GM12878 (cell line): ENCODE results near the gene ABI2.

ENCODE experiments used
- BCL11A ChIP-seq: IDR thresholded peaks from 2 replicates; pipeline ENCODE4 v1.6.1; 2011; ENCODE audit warnings: low read depth, low read length
- EP300 ChIP-seq, 2 experiments: fragments of 150-350 bp in 1 of 2; IDR thresholded peaks; 2 replicates each; pipeline ENCODE4 v1.6.1; 2011 to 2012; ENCODE audit warnings: low read depth in 2 of 2, low read length in 2 of 2, borderline replicate concordance in 1 of 2, improper control_type of control experiment in 1 of 2, inconsistent platforms in 1 of 2; ENCODE audit not compliant: control insufficient read depth in 1 of 2
- HCFC1 ChIP-seq: fragments of 150-350 bp; IDR thresholded peaks from 2 replicates; pipeline ENCODE4 v1.6.1; 2014; ENCODE audit warnings: low read length
- MTA3 ChIP-seq: IDR thresholded peaks from 2 replicates; pipeline ENCODE4 v1.6.1; 2012; ENCODE audit warnings: low read length, inconsistent platforms, borderline replicate concordance
- MYB ChIP-seq: fragments of 150-350 bp; IDR thresholded peaks from 2 replicates; pipeline ENCODE4 v1.6.1; 2014; ENCODE audit warnings: mild to moderate bottlenecking, low read depth, low read length, borderline replicate concordance
- NKRF ChIP-seq: fragments of 450-650 bp; conservative IDR thresholded peaks from 2 replicates; pipeline ENCODE4 v1.6.1; 2017; ENCODE audit warnings: mild to moderate bottlenecking, moderate library complexity
- POLR2A ChIP-seq: IDR thresholded peaks from 2 replicates; pipeline ENCODE4 v1.6.1; 2011; ENCODE audit warnings: low read depth, mild to moderate bottlenecking, low read length
- RAD21 ChIP-seq: IDR thresholded peaks from 2 replicates; pipeline ENCODE4 v1.6.1; 2011; ENCODE audit warnings: mild to moderate bottlenecking, low read depth, low read length, moderate library complexity; ENCODE audit not compliant: insufficient read depth
- RFX5 ChIP-seq: IDR thresholded peaks from 2 replicates; pipeline ENCODE4 v1.6.1; 2011; ENCODE audit warnings: low read depth, low read length, improper control_type of control experiment
- SP1 ChIP-seq: IDR thresholded peaks from one replicate; pipeline ENCODE4 v1.6.1; 2011; ENCODE audit warnings: low read depth, low read length
- STAT3 ChIP-seq: IDR thresholded peaks from 2 replicates; pipeline ENCODE4 v1.6.1; 2011; ENCODE audit warnings: low read depth, low read length, improper control_type of control experiment
- TCF7 ChIP-seq: IDR thresholded peaks from 2 replicates; pipeline ENCODE4 v1.6.1; 2014; ENCODE audit warnings: antibody characterized with exemption, borderline replicate concordance
- ZNF217 ChIP-seq: fragments of 450-650 bp; IDR thresholded peaks from 2 replicates; pipeline ENCODE4 v1.6.1; 2017; ENCODE audit warnings: antibody characterized with exemption, mild to moderate bottlenecking
- TF ChIP-seq, protein P1 (sequence below), 3 experiments: IDR thresholded peaks in 2 of 3; conservative IDR thresholded peaks in 1 of 3; 2 replicates each; pipeline ENCODE4 v1.5.1; 2011; ENCODE audit warnings: low read depth in 3 of 3, low read length in 3 of 3, mild to moderate bottlenecking in 3 of 3, control low read depth in 2 of 3, moderate library complexity in 2 of 3, inconsistent platforms in 1 of 3, mixed read lengths in 1 of 3; ENCODE audit not compliant: control insufficient read depth in 2 of 3, insufficient read depth in 1 of 3; ENCODE audit errors: extremely low read depth in 1 of 3

- TF ChIP-seq MTA3 (no peak), SP1 (no peak), STAT3 (no peak), EP300 (IDR thresholded peaks at IDR 0.05; ENCODE audit: borderline replicate concordance in 1 of 2, control insufficient read depth in 1 of 2, low read depth in 2 of 2, low read length in 2 of 2) (no peak), NKRF (no peak), POLR2A (no peak), TCF7 (no peak), ZNF217 (no peak), BCL11A (no peak), RFX5 (no peak), MYB (no peak), RAD21 (no peak), HCFC1 (no peak)
- TF ChIP-seq, protein P1, sequence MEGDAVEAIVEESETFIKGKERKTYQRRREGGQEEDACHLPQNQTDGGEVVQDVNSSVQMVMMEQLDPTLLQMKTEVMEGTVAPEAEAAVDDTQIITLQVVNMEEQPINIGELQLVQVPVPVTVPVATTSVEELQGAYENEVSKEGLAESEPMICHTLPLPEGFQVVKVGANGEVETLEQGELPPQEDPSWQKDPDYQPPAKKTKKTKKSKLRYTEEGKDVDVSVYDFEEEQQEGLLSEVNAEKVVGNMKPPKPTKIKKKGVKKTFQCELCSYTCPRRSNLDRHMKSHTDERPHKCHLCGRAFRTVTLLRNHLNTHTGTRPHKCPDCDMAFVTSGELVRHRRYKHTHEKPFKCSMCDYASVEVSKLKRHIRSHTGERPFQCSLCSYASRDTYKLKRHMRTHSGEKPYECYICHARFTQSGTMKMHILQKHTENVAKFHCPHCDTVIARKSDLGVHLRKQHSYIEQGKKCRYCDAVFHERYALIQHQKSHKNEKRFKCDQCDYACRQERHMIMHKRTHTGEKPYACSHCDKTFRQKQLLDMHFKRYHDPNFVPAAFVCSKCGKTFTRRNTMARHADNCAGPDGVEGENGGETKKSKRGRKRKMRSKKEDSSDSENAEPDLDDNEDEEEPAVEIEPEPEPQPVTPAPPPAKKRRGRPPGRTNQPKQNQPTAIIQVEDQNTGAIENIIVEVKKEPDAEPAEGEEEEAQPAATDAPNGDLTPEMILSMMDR (IDR thresholded peaks at IDR 0.05 in 2 of 3, conservative IDR thresholded peaks at IDR 0.05 in 1 of 3; ENCODE audit: control insufficient read depth in 2 of 3, extremely low read depth in 1 of 3, insufficient read depth in 1 of 3, low read depth in 3 of 3, low read length in 3 of 3) = no peak
These were observed 104.6 kb downstream of the ABI2 start for GRCh38 chr2:203432811-203433210.
